GM18951 (cell line): Measurements from ENCODE around the gene IL17D.

Source experiments
- POLR2A ChIP-seq: IDR thresholded peaks from 4 replicates; pipeline ENCODE4 v1.6.1; 2011; ENCODE audit warnings: mild to moderate bottlenecking; ENCODE audit not compliant: insufficient read length, insufficient read depth; ENCODE audit errors: extremely low read depth
- in situ Hi-C: fragments of 300-500 bp; cut with MboI; formaldehyde crosslinking; loops from one replicate; pipeline ENCODE4 v1.12.0; 2022; ENCODE audit warnings: low sequenced_read_pairs, mixed read lengths, inconsistent platforms; ENCODE audit not compliant: unreplicated experiment

Gene IL17D

DNA sequence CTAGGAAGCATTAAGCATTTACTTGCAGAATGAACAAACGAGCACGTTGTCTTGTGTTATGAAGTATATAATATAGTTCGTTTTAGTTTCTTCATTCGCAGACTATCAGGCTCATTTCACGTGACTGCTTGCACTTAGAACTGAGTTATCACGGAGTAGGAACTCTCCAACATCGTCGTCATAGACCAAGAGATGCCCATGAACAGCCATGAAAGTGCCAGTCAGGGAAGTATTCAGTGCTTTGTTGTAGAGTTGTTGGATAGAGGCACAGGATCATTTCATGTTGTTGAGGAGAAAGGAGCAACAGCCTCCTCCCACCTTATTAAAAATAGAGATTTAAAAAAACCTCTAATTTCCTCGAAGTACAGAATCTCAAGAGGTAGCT is 977 bp upstream of the IL17D start:
- in situ Hi-C loops, result no loop called here
- TF ChIP-seq POLR2A, result no peak

DNA sequence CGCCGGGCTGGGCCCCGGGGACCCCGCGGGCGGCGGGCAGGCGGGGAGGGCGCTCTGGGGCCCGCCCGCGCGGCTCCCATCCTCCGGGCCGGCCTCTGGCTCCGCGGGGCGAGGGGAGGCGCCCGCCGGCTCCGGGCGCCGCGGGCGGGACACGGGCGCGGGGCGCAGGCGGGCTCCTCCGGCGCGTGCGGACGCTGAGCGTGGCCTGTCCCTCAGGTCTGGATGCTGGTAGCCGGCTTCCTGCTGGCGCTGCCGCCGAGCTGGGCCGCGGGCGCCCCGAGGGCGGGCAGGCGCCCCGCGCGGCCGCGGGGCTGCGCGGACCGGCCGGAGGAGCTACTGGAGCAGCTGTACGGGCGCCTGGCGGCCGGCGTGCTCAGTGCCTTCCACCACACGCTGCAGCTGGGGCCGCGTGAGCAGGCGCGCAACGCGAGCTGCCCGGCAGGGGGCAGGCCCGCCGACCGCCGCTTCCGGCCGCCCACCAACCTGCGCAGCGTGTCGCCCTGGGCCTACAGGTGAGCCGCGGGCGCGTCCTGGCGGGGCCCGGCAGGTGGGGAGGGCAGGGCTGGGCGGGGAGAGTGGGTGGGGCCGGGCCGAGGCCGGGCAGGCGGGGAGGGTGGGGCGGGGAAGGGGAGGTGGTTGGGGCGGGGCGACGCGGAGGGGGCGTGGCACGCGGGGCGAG is 420 bp downstream of the IL17D start:
- TF ChIP-seq POLR2A, result peak; percentile 49
- in situ Hi-C loops, result no loop called here

- no peak for TF ChIP-seq POLR2A
- in situ Hi-C loops, result no loop called here
These were observed 1.1 kb downstream of the IL17D start for GRCh38 chr13:20704459-20705069.

DNA sequence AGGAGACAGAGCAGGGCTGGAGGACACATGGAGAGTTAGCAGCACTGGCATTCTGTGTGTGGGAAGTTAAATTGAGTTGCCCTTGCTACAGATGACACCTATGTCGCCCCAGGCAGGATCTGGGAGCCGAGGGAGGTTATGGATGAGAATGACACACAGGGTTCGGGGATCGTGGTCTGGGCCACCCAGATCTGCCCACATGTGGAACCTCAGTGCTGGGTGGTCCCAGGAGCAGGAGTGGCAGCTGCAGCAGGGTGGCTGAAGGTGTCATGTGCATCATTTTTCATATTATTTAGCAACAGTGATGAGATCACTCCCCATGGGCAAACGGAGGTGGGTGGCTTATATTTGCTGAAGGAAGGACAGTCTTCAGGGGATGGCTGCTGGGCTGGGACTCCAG is 3.2 kb downstream of the IL17D start:
- in situ Hi-C loops, result no loop called here
- TF ChIP-seq POLR2A, result no peak

DNA sequence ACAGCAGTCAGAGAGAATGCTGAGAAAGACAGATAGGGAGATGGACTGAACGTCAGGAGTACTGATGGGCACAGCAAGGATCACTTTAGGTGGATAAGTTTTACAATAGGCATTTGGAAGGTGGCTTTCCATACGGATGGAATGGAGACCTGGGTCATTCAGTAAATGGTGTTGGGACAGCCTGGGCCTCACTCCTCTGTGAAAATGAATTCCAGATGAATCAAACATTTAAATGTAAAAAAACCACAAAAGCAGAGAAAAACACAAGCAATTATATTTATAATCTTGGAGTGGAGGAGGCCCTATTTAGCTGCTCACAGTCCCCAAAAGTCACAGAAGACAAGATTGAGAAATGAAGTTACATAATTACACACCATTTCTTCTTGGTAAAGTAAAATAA is 4.7 kb downstream of the IL17D start:
- no peak for TF ChIP-seq POLR2A

DNA sequence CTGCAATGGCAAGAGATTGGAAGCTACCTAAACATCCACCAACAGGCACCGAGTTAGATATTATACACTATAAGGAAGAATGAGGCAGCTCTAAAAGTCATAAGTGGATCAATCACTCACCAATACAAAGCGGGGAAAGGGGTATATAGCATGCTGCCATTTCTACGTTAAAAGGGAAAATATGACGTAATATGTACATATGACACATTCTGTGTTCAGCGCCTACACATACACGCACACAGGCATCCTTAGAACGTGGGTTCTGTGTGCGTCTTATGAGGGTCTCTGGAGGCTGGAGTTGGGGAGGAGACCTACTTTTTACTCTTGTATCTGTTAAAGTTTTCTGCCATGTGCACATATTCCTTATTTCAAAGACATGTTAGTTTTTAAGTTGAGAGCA is 5.9 kb downstream of the IL17D start:
- in situ Hi-C loops, result no loop called here
- TF ChIP-seq POLR2A, result no peak

More for the DNA sequence above, 4.7 kb downstream of the IL17D start:
- in situ Hi-C loops, result no loop called here

DNA sequence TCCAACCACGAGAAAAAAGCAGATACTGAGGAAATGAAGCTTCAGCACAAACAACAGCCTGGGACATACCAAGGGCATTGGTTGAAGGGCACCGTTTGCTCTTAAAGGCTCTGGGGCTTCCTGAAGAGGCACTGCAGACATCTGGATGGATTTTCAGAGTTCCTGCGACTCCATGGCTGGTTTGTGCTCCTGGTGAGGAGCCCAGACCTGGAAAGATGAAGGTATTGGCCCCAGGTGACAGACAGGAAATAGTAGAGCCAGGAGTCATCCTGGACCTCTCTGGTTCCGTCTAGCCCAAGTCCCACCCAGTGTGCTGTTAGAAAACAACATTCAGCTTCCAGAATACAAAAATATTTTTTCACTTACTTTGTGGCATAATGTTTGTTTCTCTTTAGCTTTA is 6.3 kb downstream of the IL17D start:
- TF ChIP-seq POLR2A, result no peak
- in situ Hi-C loops, result no loop called here

DNA sequence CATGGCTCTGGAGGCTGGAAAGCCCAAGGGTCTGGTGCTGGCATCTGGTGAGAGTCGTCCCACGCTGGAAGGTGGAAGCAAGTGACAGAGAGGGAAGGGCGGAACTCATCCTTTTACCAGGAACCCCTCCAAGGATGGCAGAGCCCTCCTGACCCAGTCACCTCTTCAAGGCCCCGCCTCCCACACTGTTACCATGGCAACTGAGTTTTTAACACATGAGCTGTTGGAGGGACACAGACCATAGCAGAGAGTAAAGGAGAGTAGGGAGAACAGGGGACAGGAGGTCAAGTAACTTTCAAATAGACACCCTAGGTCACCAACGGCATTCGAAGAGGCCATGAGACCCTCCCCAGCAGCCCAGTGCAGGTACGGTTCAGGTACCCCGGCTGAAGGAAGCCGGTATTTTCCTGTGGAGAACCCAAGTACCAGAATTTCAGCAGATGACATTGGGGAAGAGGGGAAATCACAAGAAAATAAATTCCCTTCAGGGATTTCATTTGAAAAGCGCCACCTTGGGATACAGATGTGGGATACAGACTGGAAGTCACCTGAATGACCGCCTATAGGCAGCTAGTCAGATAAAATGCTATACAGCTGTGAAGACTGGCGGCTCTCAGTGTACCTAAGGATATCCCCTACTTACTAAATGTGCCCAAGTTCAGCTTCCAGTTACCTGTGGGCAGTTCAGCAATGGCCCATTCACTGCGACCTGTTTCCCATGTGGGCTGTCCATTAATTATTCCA is 8.0 kb downstream of the IL17D start:
- in situ Hi-C loops, result no loop called here
- TF ChIP-seq POLR2A, result no peak

DNA sequence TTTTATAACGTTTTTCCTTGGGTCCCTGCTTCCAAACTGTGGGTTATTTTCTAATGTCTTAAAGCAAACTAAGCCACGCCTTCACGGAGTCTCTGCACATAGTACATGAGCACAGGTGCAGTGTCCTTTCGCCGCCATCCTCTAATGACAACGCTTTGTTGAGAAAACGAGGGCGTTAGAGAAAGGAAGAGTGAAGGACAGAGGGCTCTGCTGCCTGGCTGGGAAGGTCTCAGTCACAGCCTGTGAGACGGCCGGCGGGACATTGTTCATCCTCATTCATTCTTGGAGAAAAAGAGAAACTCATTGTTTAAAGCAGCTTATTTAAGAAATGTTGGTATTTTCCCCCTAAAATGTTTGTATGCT is 9.5 kb downstream of the IL17D start:
- no peak for TF ChIP-seq POLR2A
- in situ Hi-C loops, result no loop called here

DNA sequence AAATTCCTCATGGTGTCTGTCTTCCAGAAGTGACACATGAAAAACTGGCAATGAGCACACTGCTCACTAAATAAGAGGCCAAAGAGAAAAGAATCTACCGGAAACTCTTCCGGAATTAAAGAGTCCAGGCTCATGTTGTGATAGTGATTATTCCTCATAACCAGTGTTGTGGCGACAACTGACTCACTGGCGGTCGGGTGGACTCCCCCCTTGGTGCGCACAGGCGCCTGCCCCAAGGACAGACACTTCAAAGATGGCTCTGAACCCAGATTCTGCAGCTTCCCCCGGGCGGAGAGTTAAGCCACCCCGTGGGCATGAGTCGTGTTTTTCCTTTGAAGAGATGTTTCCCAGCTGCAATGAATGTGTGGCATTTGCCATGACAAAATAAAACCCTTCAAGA is 10.3 kb downstream of the IL17D start:
- no peak for TF ChIP-seq POLR2A
- in situ Hi-C loops, result no loop called here

- TF ChIP-seq POLR2A, result no peak
- in situ Hi-C loops, result no loop called here
These were observed 10.7 kb downstream of the IL17D start for GRCh38 chr13:20714161-20714560.

GRCh38 chr13:20714563-20715329 is 11.2 kb downstream of the IL17D start:
- TF ChIP-seq POLR2A, result no peak
- in situ Hi-C loops, result no loop called here

GRCh38 chr13:20715330-20715712 is 11.8 kb downstream of the IL17D start:
- no peak for TF ChIP-seq POLR2A
- in situ Hi-C loops, result no loop called here
